ENCODE results near the gene ROBO2.

DNA sequence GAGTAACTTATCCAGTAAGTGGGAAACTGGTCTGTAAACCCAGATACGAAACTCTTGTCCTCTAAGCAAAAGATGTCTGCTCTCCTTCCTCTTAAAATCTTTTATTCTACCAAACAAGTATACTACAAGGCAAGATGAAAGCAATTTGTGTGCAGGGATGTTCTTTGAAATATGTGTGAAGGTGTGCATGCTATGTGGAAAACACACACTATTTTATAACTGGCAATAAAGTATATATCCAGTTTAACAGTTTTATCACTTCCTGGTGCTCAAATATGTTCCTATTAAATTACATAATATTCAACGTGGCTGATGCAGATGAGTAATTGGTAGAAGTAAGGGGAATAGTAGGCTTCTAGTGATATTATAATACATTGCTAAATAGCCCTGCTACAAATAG lies 566.5 kb downstream of the ROBO2 start:
- TF ChIP-seq POLR2A (IDR thresholded peaks at IDR 0.05), result no peak
- TF ChIP-seq, protein P1, sequence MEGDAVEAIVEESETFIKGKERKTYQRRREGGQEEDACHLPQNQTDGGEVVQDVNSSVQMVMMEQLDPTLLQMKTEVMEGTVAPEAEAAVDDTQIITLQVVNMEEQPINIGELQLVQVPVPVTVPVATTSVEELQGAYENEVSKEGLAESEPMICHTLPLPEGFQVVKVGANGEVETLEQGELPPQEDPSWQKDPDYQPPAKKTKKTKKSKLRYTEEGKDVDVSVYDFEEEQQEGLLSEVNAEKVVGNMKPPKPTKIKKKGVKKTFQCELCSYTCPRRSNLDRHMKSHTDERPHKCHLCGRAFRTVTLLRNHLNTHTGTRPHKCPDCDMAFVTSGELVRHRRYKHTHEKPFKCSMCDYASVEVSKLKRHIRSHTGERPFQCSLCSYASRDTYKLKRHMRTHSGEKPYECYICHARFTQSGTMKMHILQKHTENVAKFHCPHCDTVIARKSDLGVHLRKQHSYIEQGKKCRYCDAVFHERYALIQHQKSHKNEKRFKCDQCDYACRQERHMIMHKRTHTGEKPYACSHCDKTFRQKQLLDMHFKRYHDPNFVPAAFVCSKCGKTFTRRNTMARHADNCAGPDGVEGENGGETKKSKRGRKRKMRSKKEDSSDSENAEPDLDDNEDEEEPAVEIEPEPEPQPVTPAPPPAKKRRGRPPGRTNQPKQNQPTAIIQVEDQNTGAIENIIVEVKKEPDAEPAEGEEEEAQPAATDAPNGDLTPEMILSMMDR (IDR thresholded peaks at IDR 0.05), result no peak
